Measurements from ENCODE around the gene ZNF804B.

DNA sequence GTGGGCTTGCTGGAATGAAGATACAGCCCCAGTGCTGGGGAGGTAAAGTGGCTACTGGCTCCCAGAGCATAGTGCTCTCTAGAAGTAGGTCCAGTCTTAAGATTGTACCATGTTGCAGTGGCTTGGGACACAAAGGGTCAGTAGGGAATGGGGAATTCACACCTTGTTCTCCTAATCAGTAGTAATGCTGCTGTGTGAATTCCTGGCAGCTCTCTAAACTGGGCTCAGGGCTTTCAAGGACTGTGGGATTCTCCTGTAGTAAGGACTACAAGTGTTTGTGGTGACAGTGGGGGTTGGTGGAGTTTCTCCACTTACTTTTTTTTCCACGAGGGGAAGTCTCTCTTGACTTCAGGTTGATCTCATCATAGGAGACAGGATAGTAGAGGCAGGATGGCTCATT lies 262.2 kb downstream of the ZNF804B start:
- TF ChIP-seq CTCF (conservative IDR thresholded peaks at IDR 0.05; ENCODE audit: low read length) (no peak), EZH2phosphoT487 (IDR thresholded peaks at IDR 0.05; ENCODE audit: borderline replicate concordance) (no peak)

Data from Loucy (cell line).